CD4-positive, alpha-beta T cell treated with Interleukin-1 beta for 1 hour (primary cell): Measurements from ENCODE around the gene ITGA11.

Experiments used
- DNase-seq, 2 donors: peaks; one replicate each; pipeline ENCODE4 v3.0.0-alpha.2; 2020 to 2022

ITGA11 gene

DNA sequence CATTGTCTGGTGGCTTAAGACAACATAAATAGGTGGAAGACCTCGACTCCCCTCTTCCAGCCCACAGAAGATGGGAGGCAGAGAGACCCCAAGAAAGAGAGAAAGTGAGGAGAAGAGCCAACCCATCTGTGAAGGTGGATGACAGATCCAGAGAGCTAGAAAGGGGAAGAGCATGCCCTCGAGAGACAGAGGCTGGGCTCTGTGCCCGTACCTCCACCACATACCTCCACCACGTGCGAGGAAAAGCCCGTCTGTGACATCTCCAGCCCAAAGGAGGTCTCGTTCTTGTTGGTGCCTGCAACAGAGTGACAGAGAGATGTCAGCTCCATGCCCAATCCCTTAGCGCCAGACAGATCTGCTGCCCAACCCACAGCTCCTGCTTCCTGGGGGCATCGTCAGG, 83.4 kb downstream of the ITGA11 start:
- DNase-seq, result no peak

DNA sequence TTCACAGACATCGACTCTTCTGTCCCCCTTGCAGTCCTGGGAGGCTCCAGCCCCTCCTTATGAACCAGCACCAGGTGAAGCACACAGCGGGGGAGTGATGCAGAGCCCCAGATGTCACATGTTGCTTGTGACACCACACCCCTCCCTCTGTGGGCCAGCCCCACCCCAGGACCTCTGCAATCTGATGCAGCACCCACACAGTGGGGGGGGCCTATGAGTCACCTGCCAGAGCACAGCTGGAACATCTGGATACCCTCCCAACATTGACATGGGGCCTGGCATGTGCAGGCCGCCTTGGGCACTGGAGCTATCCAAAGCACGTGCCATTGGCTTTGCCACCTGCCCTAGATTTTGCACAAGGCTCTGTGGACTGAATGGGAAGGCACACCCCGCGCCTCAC, 83.9 kb downstream of the ITGA11 start:
- no peak for DNase-seq

DNA sequence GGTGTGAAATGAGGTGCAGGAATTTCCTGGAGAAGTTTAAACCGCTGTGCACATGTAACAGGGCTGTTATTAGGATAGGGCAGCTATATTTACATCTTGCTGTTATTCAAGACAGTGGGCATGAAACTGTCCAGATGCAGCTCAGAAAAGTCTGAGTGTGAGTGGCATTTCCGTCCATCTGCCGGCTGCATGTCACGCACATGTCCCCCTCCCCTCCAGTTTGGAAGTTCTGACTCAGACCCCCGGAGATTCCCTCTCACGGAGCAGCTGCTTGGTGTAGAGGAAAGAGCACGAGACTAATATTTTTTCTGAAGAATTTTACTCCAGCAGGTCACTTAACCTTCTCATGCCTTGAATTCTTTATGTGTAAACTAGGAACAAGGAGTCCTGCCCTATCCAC, 84.6 kb downstream of the ITGA11 start:
- DNase-seq, result no peak

DNA sequence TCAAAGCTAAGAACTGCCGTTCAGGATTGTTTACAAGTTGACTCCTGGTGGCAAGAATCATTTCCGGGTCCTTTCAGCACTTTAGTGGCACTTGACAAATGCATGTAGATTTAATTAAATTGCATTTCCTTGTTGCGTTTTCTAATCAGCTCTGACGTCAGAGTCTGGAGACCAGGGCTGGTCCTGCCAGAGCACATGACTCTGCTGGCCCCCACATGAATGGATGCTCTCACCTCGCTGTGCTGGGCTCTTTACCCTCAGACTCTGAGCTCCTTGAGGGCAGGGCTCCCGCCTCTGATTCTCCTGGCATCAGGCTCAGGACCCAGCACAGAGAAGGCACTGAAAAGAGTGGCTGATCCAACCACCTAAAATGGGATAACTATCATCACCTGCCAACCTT, 85.0 kb downstream of the ITGA11 start:
- no peak for DNase-seq

DNA sequence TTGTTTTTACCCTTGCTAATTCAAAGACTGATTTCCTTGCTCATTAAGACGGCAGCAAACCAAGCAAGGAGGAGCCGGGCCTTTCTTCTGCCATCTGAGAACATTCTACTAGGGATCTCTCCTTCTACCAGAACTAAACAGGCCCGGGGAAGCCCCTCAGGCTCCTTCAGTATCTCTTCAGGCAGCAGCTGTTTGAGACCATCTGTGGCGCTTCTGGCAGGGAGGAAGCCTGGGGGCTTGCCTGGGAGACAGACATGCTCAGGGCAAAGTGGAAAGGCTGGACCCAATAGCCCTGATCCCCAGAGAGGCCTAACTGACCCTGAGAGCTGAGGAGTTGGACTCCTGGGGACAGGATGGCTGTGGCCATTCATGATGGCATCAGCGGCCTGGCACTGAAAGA, 86.5 kb downstream of the ITGA11 start:
- DNase-seq, result no peak

DNA sequence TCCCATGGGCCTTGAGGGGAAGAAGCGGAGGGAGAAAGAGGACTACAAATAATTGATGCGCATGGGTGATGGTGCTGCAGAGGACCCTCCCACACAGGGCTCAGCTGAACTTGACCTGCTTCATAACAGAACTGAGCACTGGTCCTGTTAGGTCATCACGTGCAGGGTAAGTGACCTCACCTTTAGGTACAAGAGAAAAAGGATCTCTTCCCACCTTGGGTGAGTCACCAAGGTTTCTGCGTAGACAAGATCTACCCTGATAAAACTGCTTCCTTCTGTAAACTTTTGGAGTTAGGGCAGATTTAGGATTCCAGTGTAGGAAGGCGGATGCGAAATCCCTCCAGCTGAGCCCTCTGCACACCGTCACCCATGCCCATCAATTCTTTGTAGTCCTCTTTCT, 87.4 kb downstream of the ITGA11 start:
- DNase-seq, result no peak

DNA sequence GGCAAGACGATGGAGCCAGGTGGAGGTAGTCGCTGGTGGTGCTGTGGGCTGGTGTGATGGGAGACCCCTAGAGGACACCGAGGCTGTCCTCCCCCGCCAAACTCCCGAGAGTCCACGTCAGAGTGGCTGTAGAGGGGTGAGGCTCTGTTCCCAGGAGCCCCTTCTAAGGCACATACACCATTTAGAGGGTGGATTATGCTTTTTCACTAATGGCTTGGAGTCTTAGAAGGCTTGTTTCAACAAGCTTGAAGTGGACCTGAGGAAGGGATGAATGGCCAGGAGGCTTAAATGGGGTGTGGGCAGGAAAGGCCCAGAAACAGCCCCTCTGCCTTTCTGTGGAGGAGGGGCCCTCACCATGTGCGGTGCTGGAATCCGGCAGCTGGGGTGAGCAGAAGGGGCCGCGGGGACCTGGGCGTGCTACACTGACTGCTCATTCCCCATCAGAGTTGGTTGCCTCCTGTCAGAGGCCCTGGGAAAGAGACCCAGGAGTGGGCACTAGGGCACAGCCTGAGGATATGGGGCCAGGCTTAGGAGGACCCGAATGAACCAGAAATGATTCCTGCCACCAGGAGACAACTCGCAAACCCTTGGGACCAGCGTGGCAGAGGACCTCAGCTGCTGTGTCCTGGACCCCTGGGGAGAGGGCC, 88.3 kb downstream of the ITGA11 start:
- no peak for DNase-seq

DNA sequence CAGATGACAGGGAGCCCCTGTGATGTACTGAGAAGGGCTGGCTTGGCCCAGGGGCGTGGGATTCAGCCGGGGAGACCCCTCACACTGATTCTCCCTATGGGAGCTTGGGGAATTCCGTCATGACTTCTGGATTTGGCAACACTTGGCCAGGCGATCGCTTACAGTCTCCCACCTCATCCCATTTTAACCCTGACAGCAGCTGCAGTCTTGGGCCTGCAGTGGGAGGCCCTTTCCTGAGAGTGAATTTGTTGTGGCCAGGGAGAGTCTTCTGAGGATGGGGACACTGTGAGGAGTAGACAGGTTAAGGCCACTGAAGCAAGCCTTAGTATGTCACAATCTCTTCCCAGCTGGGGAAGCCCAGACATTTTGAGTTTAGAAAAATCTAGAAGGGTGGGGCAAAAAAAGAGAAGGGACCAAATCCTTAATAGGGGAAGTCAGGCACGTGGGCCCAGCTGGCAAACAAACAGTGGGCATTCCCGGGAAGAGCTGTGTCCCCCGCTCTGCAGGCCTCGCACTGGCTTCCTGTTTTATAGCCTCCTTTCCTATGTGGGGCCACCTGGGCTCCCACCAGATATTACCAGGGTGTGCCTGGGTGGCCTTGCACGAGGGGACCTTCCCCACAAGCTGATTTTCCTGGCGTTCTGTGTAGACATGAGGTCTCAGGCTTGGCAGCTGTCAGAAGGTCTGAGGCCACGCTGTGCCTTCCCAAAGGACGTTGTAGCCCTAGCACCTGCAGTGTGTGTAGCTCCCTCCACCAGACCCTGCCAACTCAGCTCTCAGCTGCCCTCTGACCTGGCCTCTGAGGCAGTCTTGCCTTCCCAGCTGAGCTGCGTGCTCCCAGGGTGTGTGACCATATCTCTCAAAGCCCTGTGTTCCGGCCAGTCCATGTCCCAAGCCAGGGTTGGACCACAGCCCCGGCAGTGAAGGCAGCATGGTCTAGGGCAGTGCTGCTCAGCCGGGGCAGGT, 89.9 kb downstream of the ITGA11 start:
- DNase-seq, result no peak

DNA sequence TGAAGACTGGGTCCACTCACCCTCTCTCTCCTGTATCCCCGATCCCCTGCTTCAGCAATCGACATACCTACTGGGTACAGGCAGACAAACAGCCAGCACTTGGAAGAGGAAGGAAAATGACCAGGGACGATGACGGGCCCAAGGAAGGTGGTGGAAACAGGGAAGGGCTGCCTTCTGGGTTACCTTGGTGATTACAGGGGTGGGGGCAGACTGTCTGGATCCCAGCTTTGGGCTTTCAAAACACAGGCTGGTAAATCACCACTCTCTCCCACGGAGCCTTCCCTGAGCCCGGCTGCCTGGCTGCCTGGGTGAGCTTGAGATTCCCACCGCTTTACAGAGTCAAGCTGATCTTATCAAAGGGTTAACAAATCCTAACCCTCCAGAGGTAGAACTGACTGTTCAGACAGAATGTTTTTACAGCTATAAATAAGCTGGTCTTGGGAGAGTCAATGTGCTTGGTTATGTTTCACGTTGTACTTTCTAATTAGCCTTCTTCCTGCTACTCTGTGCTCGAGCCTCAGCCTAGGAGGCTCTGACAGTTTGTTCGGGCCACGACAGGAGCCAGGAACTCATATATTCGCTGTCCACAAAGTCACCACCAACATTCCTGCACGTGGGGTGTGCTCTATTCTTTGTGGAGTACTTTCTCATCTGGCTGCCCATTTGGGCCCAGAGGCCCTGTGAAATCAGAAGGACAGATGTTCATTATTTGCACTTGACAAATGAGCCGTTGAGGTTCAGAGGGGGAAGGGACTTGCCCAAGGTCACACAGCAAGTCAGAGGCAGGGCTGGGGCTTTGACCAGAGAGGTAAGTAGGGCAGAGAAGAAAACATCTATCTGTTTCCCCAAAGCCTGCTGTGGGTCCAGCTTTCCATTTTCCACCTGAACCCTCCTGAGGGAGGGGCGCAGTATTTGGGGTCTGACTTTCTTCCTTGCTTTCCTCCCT, 91.0 kb downstream of the ITGA11 start:
- no peak for DNase-seq

DNA sequence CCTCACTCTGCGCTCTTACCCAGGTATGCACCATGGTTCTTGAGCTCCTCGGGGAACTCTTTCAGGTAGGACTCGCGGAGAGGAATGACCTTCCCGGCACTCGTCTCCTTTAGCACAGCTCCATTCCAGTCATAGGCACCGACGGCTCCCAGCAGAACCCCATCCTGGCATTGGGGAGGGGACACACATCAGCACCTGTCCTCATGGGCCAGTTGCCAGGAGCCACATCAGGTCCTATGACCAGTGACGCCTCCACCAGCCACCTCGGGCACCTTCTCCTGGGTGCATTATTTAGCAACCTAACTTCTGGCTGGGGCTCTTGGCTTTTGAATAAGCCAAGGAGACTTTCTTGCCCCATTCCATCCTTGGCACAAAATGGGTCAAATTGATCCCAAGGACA, 92.5 kb downstream of the ITGA11 start:
- DNase-seq, result no peak

DNA sequence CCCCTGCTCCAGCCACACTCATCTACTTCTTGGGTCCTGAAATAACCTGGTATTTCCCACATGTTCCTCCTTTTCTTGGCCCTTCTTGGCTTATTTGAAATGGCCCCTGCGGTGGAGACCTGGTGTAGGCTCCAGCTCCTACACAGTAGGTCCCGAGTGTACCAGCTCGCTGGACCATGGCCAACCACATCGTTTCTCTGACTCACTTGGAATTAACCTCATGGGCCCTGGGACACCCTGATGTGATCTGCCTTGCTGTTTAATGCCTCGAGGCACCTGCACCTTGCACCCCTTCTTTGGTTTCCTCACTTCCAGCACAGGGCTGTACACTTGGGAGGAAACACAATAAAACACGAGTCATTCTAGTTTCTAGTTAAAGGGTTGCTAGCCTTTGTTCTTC, 94.1 kb downstream of the ITGA11 start:
- DNase-seq, result no peak

DNA sequence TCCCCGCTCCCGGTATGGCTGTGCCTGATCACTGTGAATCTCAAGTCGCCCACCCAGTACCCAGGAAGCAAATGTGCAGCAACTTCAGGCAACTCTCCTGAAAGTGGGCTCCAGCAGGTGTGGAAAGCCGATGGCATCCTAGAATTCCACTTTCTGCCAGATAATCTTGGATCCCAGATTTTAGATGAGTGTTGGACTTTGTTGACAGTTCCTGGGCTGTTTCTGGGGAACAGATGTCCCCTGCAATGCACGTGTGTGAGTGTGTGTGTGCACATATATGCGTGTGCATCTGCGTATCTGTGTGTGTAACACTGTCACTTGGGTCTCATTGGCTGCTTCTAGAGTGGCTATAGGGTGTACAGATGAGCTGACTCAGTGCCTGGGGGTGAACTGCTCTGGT, 95.4 kb downstream of the ITGA11 start:
- DNase-seq, result no peak

DNA sequence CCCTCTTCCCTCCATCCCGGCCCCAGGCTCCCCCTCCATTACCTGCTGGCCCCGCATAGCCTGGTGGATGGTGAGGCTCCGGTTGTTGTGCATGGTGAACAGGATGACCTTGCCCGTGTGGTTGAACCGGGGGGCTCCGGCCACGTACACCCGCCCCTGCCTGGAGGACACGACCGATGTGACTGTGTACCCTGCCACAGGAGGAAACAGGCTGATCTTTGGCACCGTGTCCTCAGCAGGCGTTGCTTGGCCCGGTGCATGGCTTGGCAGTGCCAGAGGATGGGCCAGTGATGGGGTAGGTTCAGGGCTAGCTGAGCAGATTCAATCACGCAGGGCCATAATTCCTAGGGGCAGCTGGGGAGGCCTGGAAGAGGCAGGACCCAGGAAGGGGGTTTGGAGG, 96.3 kb downstream of the ITGA11 start:
- DNase-seq, result no peak

DNA sequence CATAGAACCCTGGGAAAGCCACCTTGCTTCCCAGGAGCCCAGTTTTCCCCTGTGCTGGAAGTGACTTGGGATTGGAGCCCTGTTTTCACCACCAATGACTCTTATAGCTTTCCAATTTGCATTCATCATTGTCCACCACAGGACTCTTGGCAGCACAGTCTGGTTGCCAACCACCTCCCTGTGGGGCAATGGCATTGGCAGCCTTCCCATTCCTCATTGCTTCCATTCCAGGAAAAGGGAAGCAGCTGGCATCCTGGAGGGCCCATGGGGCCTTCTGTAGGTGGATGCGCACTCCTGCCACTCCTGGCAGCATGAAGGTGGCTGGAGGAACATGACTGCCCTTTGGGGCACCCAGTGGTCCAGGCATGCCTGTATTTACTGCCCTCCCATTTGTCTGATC, 96.7 kb downstream of the ITGA11 start:
- DNase-seq, result no peak

DNA sequence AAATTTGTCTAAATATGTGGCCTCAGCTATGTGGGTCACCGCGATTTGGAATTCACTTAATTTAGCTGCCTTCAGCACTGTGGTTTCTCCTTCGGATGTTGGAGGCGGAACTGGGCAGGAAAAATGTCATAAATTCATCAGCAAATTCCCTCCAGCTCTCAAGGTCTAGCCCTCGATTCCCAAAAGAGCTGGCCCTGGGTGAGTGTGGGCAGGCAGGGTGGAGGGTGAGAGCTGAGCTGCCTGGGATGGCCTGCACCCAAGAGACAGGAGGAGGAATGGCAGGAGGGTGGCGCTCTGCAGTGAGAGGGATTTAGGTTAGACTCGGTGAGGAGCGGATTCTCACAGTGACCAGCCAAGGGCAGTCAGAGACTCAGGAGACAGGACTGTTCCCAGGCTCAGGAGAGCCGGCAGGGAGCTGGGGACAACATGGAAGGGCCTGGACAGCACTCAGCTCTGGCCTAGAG, 97.3 kb downstream of the ITGA11 start:
- no peak for DNase-seq

DNA sequence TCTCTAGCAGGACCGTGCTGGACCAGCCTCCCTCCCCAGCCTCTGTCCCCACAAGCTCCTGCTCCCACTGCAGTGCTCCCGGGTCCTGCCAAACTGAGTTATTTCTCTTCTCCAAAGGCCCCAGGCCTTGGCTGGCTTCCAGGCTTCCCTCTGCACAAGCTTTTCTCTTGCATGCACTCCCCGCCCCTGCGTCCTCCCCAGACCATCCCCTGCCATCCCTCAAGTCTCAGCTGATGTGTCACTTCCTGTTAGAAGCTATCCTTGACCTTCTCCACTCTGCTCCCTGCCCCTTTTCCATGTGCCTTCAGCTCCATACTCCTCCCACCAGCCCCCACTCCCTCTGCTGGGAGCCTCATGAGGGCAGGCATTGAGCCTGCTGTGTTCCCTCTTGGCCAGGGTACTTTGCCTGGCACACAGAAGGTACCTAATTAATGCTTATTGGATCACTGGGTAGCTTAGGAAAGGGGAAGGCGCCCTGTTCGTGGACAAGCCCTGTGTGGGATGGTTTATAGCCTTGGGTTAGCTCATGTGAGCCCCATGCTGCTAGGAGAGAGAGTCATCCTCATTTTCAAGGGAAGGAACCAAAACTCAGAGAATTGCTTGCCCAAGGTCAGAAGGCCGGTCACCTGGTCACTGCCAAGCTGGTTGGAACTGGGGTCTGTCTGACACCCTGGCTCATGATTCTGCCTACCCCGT, 98.0 kb downstream of the ITGA11 start:
- DNase-seq, result no peak

DNA sequence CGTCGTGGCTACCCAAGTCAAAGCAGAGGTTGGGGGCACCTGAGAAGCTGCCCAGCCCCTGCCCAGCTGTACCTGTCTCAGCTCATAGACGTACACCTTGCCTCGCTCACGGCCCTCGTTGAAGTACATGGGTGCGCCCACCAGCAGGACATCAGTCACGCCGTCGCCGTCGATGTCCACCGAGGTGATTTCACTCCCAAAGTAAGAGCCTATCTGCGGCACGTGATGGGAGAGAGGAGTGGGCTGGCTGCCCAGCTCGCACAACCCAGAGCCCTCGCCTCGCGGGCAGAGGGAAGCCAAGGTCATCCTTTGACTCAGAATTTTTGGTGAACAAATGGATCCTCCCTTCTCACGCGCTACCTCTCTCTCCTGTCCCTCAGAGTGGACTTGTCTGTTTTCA, 99.7 kb downstream of the ITGA11 start:
- no peak for DNase-seq

DNA sequence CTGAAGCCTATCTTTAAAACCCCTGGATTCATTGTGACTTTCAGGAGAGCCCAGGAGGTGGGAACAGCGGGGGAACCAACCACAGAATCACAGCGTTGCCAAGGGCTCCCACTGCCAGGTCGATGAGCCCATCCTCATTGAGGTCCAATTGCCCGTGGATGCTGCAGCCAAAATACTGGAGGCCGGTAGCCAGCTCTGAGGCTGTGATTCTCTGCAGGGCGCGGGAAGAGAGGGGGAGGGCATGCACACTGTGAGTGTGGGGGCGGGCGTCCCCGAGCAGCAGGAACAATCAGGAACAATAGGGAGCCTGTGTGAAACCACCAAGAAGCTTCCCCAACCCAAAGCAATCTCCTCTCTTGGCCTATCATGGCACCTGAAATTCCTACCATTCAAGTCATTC, 101.1 kb downstream of the ITGA11 start:
- no peak for DNase-seq

DNA sequence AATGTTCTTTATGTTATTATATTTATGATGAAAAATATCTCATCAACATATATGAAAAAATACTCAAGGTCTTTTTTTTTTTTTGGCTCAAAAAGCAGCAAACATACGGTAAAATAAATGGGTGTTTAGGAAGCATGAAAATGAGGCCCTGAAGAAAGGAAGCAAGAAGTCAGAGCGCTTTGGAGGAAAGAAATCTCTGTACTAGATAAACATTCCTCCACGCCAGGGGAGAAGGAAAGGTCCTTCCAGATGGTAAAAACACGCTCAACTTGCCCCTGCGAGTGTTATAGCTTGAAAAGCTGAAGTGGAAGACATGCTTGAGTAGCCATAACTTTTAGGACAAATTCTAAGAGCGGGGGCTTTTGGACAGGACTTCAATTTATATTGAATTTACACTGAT, 101.5 kb downstream of the ITGA11 start:
- no peak for DNase-seq

DNA sequence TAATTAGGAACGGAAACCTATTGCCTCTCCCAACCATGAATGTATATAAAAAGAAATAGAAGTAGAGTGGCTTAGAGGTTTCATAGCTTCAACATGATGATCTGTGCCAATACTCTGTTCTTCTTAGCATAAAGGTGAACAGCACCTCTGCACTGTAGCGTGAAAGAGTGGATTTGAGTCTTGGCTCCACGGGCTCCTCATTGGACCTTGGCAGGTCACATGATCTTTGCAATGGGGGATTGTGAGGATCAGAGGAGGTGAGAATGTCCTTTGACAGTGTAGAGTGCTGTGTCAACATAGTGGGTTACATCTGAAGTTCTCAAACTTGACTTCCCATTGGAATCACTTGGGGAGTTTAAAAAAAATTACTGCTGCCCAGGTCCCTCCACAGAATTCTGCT, 103.0 kb downstream of the ITGA11 start:
- no peak for DNase-seq

DNA sequence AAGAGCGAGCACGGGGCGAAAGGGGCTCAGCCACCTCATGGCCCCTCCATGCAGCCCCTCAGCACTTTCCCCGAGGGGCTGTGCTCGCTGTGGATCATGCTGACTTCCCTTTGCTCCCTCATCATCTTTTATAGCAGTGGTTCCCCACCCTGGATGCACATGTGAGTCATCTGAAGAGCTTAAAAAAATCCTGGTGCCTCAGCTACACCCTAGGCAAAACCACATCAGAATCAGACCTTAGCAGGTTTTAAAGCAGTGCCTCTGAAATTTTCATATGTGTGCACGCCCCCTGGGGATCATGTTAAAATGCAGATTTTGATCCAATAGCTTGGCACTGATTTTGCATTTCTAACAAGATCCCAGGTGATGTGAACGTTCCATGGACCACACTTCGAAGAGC, 103.5 kb downstream of the ITGA11 start:
- no peak for DNase-seq

DNA sequence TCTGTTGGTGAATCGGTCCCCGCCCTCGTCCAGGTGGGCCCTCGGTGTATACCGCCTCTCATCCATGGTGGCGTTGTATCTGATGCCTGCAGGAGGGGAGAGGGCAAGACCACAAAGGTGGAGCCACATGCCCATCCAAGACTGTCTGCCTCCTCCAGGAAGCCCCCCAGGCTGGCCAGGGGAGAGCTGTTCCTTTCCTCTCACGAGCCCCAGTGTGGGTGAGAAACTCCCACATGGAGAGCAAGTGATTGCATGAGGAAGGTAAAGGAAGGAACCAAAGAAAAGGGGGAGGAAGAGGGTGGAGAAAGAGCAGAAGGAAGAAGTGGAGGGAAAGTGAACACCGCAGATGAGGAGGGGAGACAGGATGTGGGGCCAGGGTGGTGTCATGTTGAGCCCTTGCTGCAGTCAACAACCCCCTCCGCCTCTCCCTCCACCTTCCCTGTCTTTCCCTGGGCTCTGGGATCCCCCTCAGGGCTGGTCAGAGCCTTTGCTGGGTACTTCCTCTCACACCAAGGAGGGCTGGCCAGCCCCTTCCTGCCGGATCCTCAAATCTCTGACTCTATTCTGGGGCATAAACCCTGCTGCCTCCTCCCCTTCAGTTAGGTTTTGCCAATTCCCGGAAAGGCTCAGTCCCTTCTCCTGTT, 105.1 kb downstream of the ITGA11 start:
- DNase-seq, result no peak
